NB4 (cell line): ENCODE measurements around the gene ZNF223.

ENCODE experiments used
- DNase-seq: peaks from one replicate; pipeline ENCODE4 v3.0.0; 2010; ENCODE audit warnings: low read depth
- H3K4me3 ChIP-seq: one replicate; pipeline ENCODE4 v1.5.1; 2011; ENCODE audit warnings: mild to moderate bottlenecking, low read depth, low read length, moderate library complexity
- MYC ChIP-seq: IDR thresholded peaks from 2 replicates; pipeline ENCODE4 v1.6.1; 2011; ENCODE audit warnings: low read depth, low read length
- POLR2A ChIP-seq: IDR thresholded peaks from 2 replicates; pipeline ENCODE4 v1.6.1; 2011; ENCODE audit warnings: mild to moderate bottlenecking; ENCODE audit not compliant: insufficient read length; ENCODE audit errors: extremely low read depth
- TF ChIP-seq, protein P1 (sequence below): IDR thresholded peaks from one replicate; pipeline ENCODE4 v1.5.1; 2012; ENCODE audit warnings: low read depth, low read length
- TF ChIP-seq, protein P2 (sequence below): IDR thresholded peaks from 2 replicates; pipeline ENCODE4 v1.6.1; 2011; ENCODE audit warnings: low read depth, low read length

The ZNF223 gene

DNA sequence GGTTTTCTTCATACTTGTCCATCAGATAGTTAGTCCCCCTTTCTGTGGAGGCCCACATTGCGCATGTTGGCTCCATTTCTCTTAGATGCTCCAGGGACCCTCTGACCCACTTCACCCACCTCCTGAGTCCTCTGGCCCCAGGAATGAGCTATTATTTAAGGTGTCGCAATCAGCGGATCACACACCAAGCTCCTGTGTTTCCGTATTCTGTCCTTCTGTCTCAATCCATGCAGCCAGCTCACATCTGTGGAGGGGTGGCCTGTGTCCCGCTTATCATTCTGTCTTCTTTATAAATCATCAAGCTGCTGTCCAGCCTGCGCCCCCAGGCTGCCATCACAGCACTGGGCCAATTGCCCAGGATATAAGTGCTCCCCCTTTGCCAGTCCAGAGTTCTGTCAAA, 44.4 kb upstream of the ZNF223 start:
- TF ChIP-seq, protein P1, sequence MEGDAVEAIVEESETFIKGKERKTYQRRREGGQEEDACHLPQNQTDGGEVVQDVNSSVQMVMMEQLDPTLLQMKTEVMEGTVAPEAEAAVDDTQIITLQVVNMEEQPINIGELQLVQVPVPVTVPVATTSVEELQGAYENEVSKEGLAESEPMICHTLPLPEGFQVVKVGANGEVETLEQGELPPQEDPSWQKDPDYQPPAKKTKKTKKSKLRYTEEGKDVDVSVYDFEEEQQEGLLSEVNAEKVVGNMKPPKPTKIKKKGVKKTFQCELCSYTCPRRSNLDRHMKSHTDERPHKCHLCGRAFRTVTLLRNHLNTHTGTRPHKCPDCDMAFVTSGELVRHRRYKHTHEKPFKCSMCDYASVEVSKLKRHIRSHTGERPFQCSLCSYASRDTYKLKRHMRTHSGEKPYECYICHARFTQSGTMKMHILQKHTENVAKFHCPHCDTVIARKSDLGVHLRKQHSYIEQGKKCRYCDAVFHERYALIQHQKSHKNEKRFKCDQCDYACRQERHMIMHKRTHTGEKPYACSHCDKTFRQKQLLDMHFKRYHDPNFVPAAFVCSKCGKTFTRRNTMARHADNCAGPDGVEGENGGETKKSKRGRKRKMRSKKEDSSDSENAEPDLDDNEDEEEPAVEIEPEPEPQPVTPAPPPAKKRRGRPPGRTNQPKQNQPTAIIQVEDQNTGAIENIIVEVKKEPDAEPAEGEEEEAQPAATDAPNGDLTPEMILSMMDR = no peak
- TF ChIP-seq MYC (no peak), POLR2A (no peak)
- TF ChIP-seq, protein P2, sequence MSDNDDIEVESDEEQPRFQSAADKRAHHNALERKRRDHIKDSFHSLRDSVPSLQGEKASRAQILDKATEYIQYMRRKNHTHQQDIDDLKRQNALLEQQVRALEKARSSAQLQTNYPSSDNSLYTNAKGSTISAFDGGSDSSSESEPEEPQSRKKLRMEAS = no peak
- no peak overlapping the region for H3K4me3 ChIP-seq
- no peak for DNase-seq

DNA sequence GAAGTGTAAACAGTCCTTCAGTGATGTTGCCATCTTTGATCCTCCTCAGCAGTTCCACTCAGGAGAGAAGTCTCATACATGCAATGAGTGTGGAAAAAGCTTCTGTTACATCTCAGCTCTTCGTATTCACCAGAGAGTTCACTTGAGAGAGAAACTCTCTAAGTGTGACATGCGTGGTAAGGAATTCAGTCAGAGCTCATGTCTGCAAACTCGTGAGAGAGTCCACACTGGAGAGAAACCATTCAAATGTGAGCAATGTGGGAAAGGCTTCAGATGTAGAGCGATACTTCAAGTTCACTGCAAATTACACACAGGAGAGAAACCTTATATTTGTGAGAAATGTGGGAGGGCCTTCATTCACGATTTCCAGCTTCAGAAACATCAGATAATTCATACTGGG, 41.4 kb upstream of the ZNF223 start:
- TF ChIP-seq POLR2A = no peak
- TF ChIP-seq MYC = no peak
- TF ChIP-seq, protein P1 = no peak
- TF ChIP-seq, protein P2 = no peak
- no peak overlapping the region for H3K4me3 ChIP-seq

DNA sequence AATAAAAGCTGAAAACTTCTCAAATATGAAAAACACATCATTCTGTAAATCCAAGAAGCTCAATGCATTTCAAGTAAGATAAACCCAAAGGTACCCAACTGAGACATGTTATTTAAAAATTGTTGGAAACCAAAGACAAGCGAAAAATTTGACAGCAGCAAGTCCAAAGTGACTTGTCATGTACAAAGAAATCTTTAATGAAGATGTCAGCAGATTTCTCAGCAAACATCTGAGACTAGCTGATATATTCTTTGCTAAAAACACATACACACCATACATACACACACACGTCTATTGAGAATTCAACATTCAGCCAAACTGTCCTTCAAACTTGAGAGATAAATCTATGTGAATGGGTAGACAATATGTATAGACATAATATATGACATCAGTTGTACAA, 32.3 kb upstream of the ZNF223 start:
- no peak for DNase-seq
- H3K4me3 ChIP-seq = no peak overlapping the region
- TF ChIP-seq, protein P1 = no peak
- TF ChIP-seq MYC (no peak), POLR2A (no peak)
- TF ChIP-seq, protein P2 = no peak

More for the DNA sequence above, 41.4 kb upstream of the ZNF223 start:
- DNase-seq = no peak

DNA sequence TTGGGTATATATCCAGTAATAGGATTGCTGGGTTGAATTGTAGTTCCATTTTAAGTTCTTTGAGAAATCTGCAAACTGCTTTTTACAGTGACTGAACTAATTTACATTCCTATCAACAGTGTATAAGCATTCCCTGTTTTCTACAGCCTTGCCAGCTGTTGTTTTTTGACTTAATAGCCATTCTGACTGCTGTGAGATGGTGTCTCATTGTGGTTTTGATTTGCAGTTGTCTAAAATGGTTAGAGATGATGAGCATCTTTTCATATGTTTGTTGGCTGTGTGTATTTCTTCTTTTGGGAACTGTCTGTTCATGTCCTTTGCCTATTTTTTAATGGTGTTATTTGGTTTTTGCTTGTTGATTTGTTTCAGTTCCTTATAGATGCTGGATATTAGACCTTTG, 30.6 kb upstream of the ZNF223 start:
- no peak for DNase-seq
- TF ChIP-seq MYC (no peak), POLR2A (no peak)
- TF ChIP-seq, protein P2 = no peak
- TF ChIP-seq, protein P1 = no peak
- H3K4me3 ChIP-seq = no peak overlapping the region

DNA sequence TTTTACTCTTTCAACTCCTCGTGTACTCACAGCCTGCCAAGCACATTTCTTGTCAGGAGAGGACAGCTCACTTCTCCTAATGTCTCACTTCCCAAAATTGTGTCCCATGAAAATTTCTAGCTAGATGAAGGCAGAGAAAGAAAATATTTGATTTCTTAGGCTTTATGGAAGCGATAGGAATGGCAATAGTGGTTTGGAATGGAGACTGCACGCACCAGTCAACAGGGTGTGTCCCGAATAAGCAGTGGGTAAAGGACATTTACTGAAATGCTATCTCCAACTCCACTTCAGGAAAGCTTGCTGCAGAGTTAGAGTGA, 27.0 kb upstream of the ZNF223 start:
- peak overlapping the region; percentile 75 for H3K4me3 ChIP-seq
- TF ChIP-seq POLR2A = no peak
- TF ChIP-seq MYC = no peak
- TF ChIP-seq, protein P1 = no peak
- TF ChIP-seq, protein P2 = no peak
- no peak for DNase-seq
